ENCODE results near the gene LRRC38. TPM values are rescaled to one million over a fixed set of nuclear protein-coding genes. Genes with fewer than 3 reads are reported as not detected.
"Not testable (repeated sequence)": the region's sequence is repeated elsewhere in the genome, so short reads cannot be mapped to it uniquely, and the experiment has no call there.

Gene LRRC38
- total RNA-seq, 1 donor from 2014 or later: under 0.01 TPM

GRCh38 chr1:13465515-13465914 lies 48.3 kb downstream of the LRRC38 start:
- DNase-seq (ENCODE audit: low read depth in 2 of 2): no peak

- no peak for DNase-seq (ENCODE audit: low read depth in 2 of 2)
Measured at GRCh38 chr1:13462682-13463081, 51.1 kb downstream of the LRRC38 start.

GRCh38 chr1:13461977-13462376 lies 51.8 kb downstream of the LRRC38 start:
- DNase-seq (ENCODE audit: low read depth in 2 of 2): no peak

- no peak for DNase-seq (ENCODE audit: low read depth in 2 of 2)
Measured at GRCh38 chr1:13456904-13457532, 56.8 kb downstream of the LRRC38 start.

- no peak for DNase-seq (ENCODE audit: low read depth in 2 of 2)
Measured at GRCh38 chr1:13451399-13451965, 62.3 kb downstream of the LRRC38 start.

GRCh38 chr1:13450204-13450603 lies 63.6 kb downstream of the LRRC38 start:
- DNase-seq (ENCODE audit: low read depth in 2 of 2): no peak

- no peak for DNase-seq (ENCODE audit: low read depth in 2 of 2)
Measured at GRCh38 chr1:13443335-13443979, 70.3 kb downstream of the LRRC38 start.

- not testable (repeated sequence) for DNase-seq (ENCODE audit: low read depth in 2 of 2)
Measured at GRCh38 chr1:13439104-13439783, 74.6 kb downstream of the LRRC38 start.

GRCh38 chr1:13435458-13435857 lies 78.3 kb downstream of the LRRC38 start:
- no peak for DNase-seq (ENCODE audit: low read depth in 2 of 2)

- not testable (repeated sequence) for DNase-seq (ENCODE audit: low read depth in 2 of 2)
Measured at GRCh38 chr1:13433694-13434358, 80.0 kb downstream of the LRRC38 start.

- no peak for DNase-seq (ENCODE audit: low read depth in 2 of 2)
Measured at GRCh38 chr1:13432251-13432650, 81.6 kb downstream of the LRRC38 start.

- no peak for DNase-seq (ENCODE audit: low read depth in 2 of 2)
Measured at GRCh38 chr1:13430495-13430894, 83.3 kb downstream of the LRRC38 start.

Other genes starting within 250 kb of the LRRC38 start
- not detected in 2 replicates for gene PRAMEF8, start 228.9 kb downstream of the LRRC38 start, total RNA-seq
- gene PRAMEF33, start 210.5 kb downstream of the LRRC38 start, total RNA-seq: not detected in 2 replicates
- not detected in 2 replicates for gene PRAMEF15, start 198.4 kb downstream of the LRRC38 start, total RNA-seq
- not detected in 2 replicates for gene PRAMEF14, start 166.9 kb downstream of the LRRC38 start, total RNA-seq
- not detected in 2 replicates for gene PRAMEF19, start 142.1 kb downstream of the LRRC38 start, total RNA-seq
- not detected in 2 replicates for gene PRAMEF17, start 124.4 kb downstream of the LRRC38 start, total RNA-seq
- gene PRAMEF20, start 103.6 kb downstream of the LRRC38 start, total RNA-seq: not detected in 2 replicates
- 70.3 and 118 TPM in 2 replicates for gene PDPN, start 69.8 kb upstream of the LRRC38 start, total RNA-seq
- 6.3 and 10.9 TPM in 2 replicates for gene PRDM2, start 186.2 kb upstream of the LRRC38 start, total RNA-seq

Measured in dermis microvascular lymphatic vessel endothelial cell (primary cell).